ENCODE data around the gene CCDC126. TPM values are rescaled to one million over a fixed set of nuclear protein-coding genes. Genes with fewer than 3 reads are reported as not detected.

The CCDC126 gene
- total and polyA plus RNA-seq, 2 donors from 2014 or later: 5.2 to 8.9 TPM

GRCh38 chr7:23664122-23664521 lies 66.9 kb downstream of the CCDC126 start:
- H3K27me3 ChIP-seq (ENCODE audit: control insufficient read depth, insufficient read depth, low read length): no peaks in the 10 kb centered on the region
- no peak overlapping the region for H3K27ac ChIP-seq (ENCODE audit: low read depth in 2 of 2, low read length in 2 of 2)
- FAIRE-seq (no peak), DNase-seq (no peak)
- no peak overlapping the region for H3K9ac ChIP-seq (ENCODE audit: low read length in 3 of 3)
- no peak overlapping the region for H3K4me3 ChIP-seq (ENCODE audit: low read length in 3 of 3)
- no peaks in the 10 kb centered on the region for H3K4me1 ChIP-seq (ENCODE audit: control insufficient read depth in 2 of 3, insufficient read depth in 2 of 3, low read depth in 1 of 3, low read length in 3 of 3)
- no peaks in the 10 kb centered on the region for H3K9me3 ChIP-seq (ENCODE audit: control insufficient read depth in 2 of 3, insufficient read depth in 1 of 3, low read length in 3 of 3)
- intact Hi-C loops (cut with DNase I): no loop called here
- no peak for TF ChIP-seq CTCF (IDR thresholded peaks at IDR 0.05; ENCODE audit: borderline replicate concordance, extremely low read depth, insufficient read depth)
- no peaks in the 10 kb centered on the region for H3K36me3 ChIP-seq (ENCODE audit: control insufficient read depth in 2 of 3, insufficient read depth in 3 of 3, low read length in 3 of 3)

DNA sequence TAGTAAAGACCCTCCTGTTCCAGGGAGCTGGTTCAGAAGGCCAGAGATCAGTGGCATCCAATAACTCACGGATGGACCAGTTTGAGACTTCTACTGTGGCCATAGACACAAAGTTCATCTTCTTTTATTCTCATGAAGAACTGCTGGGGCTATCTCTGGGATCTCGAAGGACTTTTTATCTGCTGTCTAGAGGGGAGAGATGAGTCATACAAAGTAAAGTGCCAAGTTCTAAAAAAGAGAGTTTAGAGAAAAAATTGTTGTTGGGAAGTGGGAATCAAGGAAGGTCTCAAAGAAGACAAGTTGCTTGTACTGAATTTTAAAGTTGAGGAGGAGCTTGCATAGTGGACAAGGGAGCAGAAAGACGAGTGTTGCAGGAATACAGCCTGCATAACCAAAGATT lies 74.9 kb downstream of the CCDC126 start:
- intact Hi-C loops (cut with DNase I): no loop called here
- no peak for TF ChIP-seq CTCF (IDR thresholded peaks at IDR 0.05; ENCODE audit: borderline replicate concordance, extremely low read depth, insufficient read depth)
- Histone ChIP-seq H3K4me3 (ENCODE audit: low read length in 3 of 3) (no peak overlapping the region), H3K9me3 (ENCODE audit: control insufficient read depth in 2 of 3, insufficient read depth in 1 of 3, low read length in 3 of 3) (no peaks in the 10 kb centered on the region), H3K4me1 (ENCODE audit: control insufficient read depth in 2 of 3, insufficient read depth in 2 of 3, low read depth in 1 of 3, low read length in 3 of 3) (no peaks in the 10 kb centered on the region), H3K27me3 (ENCODE audit: control insufficient read depth, insufficient read depth, low read length) (no peaks in the 10 kb centered on the region), H3K27ac (ENCODE audit: low read depth in 2 of 2, low read length in 2 of 2) (no peak overlapping the region), H3K9ac (ENCODE audit: low read length in 3 of 3) (no peak overlapping the region), H3K36me3 (ENCODE audit: control insufficient read depth in 2 of 3, insufficient read depth in 3 of 3, low read length in 3 of 3) (no peaks in the 10 kb centered on the region)
- DNase-seq (no peak), FAIRE-seq (no peak)

DNA sequence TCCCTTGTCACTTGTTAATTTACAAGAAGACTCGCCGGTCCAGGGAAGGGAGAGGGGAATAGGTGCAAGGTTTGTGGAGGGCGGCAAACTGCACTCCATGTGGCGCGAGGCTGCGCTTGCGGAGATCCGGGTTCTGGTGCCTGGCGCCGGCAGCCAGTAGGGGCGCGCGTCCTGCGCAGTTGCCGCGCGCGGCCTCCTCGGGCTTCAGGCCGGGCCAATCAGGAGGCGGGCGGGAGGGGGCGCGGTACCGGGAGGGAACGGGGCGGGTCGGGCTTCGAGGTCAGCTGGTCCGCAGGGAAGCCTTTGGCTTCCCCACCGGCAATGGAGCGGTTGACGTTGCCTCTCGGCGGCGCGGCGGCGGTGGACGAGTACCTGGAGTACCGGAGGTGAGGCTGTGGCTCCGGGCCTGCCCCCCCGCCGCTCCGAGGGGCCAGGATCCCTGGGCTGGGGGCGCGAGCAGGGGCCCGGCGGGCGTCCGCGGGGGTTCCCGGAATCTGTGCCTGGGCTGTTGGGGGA lies 82.8 kb downstream of the CCDC126 start, which contains the start of gene FAM221A:
TSS of gene FAM221A (plus strand) at position 302 of the 516 bp plus-strand sequence. CDS start at position 322, 20 bp downstream.
- Histone ChIP-seq H3K27me3 (ENCODE audit: control insufficient read depth, insufficient read depth, low read length) (no peaks in the 10 kb centered on the region), H3K9ac (ENCODE audit: low read length in 3 of 3) (peak within 1 kb of the TSS; percentile 63 to 89 (median 76)), H3K4me3 (ENCODE audit: low read length in 3 of 3) (peak within 1 kb of the TSS; percentile 81 to 92 (median 89)), H3K4me1 (ENCODE audit: control insufficient read depth in 2 of 3, insufficient read depth in 2 of 3, low read depth in 1 of 3, low read length in 3 of 3) (peaks cover 0 to 4% (median 3%) of the 10 kb centered on the region in 3 donors), H3K9me3 (ENCODE audit: control insufficient read depth in 2 of 3, insufficient read depth in 1 of 3, low read length in 3 of 3) (no peaks in the 10 kb centered on the region), H3K27ac (ENCODE audit: low read depth in 2 of 2, low read length in 2 of 2) (peak within 1 kb of the TSS; percentile 44 to 66), H3K36me3 (ENCODE audit: control insufficient read depth in 2 of 3, insufficient read depth in 3 of 3, low read length in 3 of 3) (no peaks in the 10 kb centered on the region)
- intact Hi-C loops (cut with DNase I): no loop called here
- DNase-seq (peak; percentile 91 to 96 (median 93)), FAIRE-seq (no peak)
- peak; percentile 56 for TF ChIP-seq CTCF (IDR thresholded peaks at IDR 0.05; ENCODE audit: borderline replicate concordance, extremely low read depth, insufficient read depth)
